HepG2 (cell line): ENCODE measurements around the gene RBCK1. TPM values are rescaled to one million over a fixed set of nuclear protein-coding genes. Genes with fewer than 3 reads are reported as not detected.

Experiments used
- ARHGAP35 ChIP-seq: sonication (generic); formaldehyde crosslinking; IDR thresholded peaks from 2 replicates; pipeline ENCODE4 v1.9.0; 2022; ENCODE audit warnings: mild to moderate bottlenecking, inconsistent platforms, moderate library complexity, missing genetic modification reagents, borderline replicate concordance
- BHLHE40 ChIP-seq: IDR thresholded peaks from 2 replicates; pipeline ENCODE4 v1.6.1; 2011; ENCODE audit warnings: low read length, improper control_type of control experiment
- CENPT ChIP-seq: sonication (generic); formaldehyde crosslinking; IDR thresholded peaks from 2 replicates; pipeline ENCODE4 v1.8.0; 2022; ENCODE audit warnings: low read depth, mild to moderate bottlenecking, moderate library complexity, missing genetic modification reagents
- HNRNPK ChIP-seq: fragments of 200-400 bp; formaldehyde crosslinking; IDR thresholded peaks from 2 replicates; pipeline ENCODE4 v1.6.1; 2018; ENCODE audit warnings: low read length, low read depth, moderate library complexity, mild to moderate bottlenecking; ENCODE audit not compliant: poor library complexity, severe bottlenecking
- JDP2 ChIP-seq: sonication (generic); formaldehyde crosslinking; IDR thresholded peaks from 2 replicates; pipeline ENCODE4 v1.8.1; 2022; ENCODE audit warnings: missing genetic modification reagents, borderline replicate concordance
- NFRKB ChIP-seq: fragments of 450-650 bp; IDR thresholded peaks from 2 replicates; pipeline ENCODE4 v1.6.1; 2017
- PHB2 ChIP-seq: fragments of 450-650 bp; IDR thresholded peaks from 2 replicates; pipeline ENCODE4 v1.6.1; 2018; ENCODE audit not compliant: partially characterized antibody
- PREB ChIP-seq: sonication (generic); formaldehyde crosslinking; IDR thresholded peaks from 2 replicates; pipeline ENCODE4 v1.4.0; 2020; ENCODE audit warnings: missing genetic modification reagents
- SOX13 ChIP-seq, 3 experiments: fragments of 450-650 bp in 1 of 3; sonication (generic) in 1 of 3; formaldehyde crosslinking in 1 of 3; IDR thresholded peaks in 2 of 3; conservative IDR thresholded peaks in 1 of 3; 2 replicates each; pipeline versions ENCODE4 v1.5.0 to v1.6.1; 2016 to 2020; ENCODE audit warnings: antibody characterized with exemption in 1 of 3, mild to moderate bottlenecking in 1 of 3, missing compliant biosample characterization in 1 of 3, missing genetic modification reagents in 1 of 3, moderate library complexity in 1 of 3
- STAT6 ChIP-seq: sonication (generic); formaldehyde crosslinking; IDR thresholded peaks from 2 replicates; pipeline ENCODE4 v1.4.0; 2020; ENCODE audit warnings: missing genetic modification reagents, mild to moderate bottlenecking, borderline replicate concordance
- TEAD3 ChIP-seq: optimal IDR thresholded peaks from 2 replicates; pipeline ENCODE3; 2016; ENCODE audit warnings: borderline replicate concordance
- THAP8 ChIP-seq: sonication (generic); formaldehyde crosslinking; IDR thresholded peaks from 2 replicates; pipeline ENCODE4 v1.5.1; 2020; ENCODE audit warnings: missing genetic modification reagents, mild to moderate bottlenecking, borderline replicate concordance
- ZMYM2 ChIP-seq: sonication (generic); formaldehyde crosslinking; IDR thresholded peaks from 2 replicates; pipeline ENCODE4 v1.8.0; 2022; ENCODE audit warnings: mild to moderate bottlenecking, missing genetic modification reagents
- ZNF235 ChIP-seq: sonication (generic); formaldehyde crosslinking; IDR thresholded peaks from 2 replicates; pipeline ENCODE4 v1.8.1; 2023; ENCODE audit warnings: mild to moderate bottlenecking, missing genetic modification reagents, borderline replicate concordance
- ZNF484 ChIP-seq: sonication (generic); formaldehyde crosslinking; IDR thresholded peaks from 2 replicates; pipeline ENCODE4 v1.5.1; 2020; ENCODE audit warnings: mild to moderate bottlenecking, low read depth, missing genetic modification reagents, borderline replicate concordance
- ZNF746 ChIP-seq: sonication (generic); formaldehyde crosslinking; IDR thresholded peaks from 2 replicates; pipeline ENCODE4 v1.8.0; 2022; ENCODE audit warnings: mild to moderate bottlenecking, missing genetic modification reagents
- polyA plus RNA-seq, 8 experiments: library from polyadenylated mRNA; depleted of rRNA in 3 of 8; stranded (reverse) in 7 of 8; unstranded in 1 of 8; fragments of >200 nt; fragmentation: Illumina TruSeq in 4 of 8; extraction: Trizol in 4 of 8; gene quantifications; 2 replicates each; pipeline versions ENCODE4 v1.2.1 to v1.2.3, GENCODE V29; 2011 to 2016; ENCODE audit warnings: low read depth in 4 of 8, missing spikeins in 1 of 8, mixed read lengths in 1 of 8; ENCODE audit not compliant: insufficient read depth in 1 of 8
- total RNA-seq, 5 experiments: library from RNA; depleted of rRNA; stranded (reverse); fragments of >200 nt; fragmentation: Illumina TruSeq; extraction: Trizol; gene quantifications; 2 replicates each; pipeline ENCODE4 v1.2.3, GENCODE V29; 2016; ENCODE audit warnings: low read depth in 1 of 5
- TF ChIP-seq, protein P1 (sequence below): sonication (generic); formaldehyde crosslinking; IDR thresholded peaks from 2 replicates; pipeline ENCODE4 v1.4.0; 2020; ENCODE audit warnings: mild to moderate bottlenecking, missing genetic modification reagents

The RBCK1 gene
- total and polyA plus RNA-seq, 2 of the 13 experiments (the other 11 are each of a cell fraction or from before 2014, with no cell fraction given): 149 to 215 TPM

DNA sequence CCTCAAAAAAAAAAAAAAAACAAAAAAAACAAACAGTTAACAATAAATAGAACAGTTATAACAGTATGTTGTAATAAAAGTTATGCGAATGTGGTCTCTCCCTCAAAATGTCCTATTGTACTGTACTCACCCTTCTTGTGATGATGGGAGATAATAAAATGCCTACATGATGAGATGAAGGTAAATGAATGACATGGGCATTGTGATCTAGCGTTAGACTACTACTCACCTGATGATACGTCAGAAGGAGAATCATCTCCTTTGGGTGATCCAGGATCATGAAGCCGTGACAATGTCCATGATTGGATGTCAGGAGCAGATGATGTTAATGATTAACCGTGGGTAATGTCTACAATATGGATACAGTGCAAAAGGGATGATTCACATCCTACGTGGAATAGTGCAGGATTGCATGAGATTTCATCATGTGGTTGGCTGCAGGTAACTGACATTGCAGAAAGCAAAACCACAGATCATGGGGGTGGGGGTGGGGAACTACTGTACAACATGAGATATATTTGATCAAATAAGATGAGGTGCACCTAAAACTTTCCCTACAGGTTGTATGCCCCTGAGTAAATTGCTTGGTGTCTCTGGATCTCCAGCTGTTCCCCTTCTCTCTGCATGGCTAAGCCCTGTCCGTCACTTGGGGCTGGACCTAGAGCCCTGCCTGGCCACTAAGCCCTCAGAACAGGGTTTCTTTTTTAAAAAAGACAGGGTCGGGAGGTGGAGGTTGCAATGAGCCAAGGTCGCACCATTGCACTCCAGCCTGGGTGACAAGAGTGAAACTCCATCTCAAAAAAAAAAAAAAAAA, 6.2 kb upstream of the RBCK1 start (continued):
- no peak for TF ChIP-seq PREB (CRISPR knock-in tag)
- no peak; the same call in 1 of the 2 replicates for TF ChIP-seq STAT6 (CRISPR knock-in tag)
- 0 out of 2 replicates have a peak, but pooled peaks have one; percentile 32 for TF ChIP-seq ARHGAP35 (CRISPR knock-in tag)
- TF ChIP-seq ZNF235 (CRISPR knock-in tag): no peak
- TF ChIP-seq ZNF746 (CRISPR knock-in tag): peak; percentile 13; the same call in 1 of the 2 replicates
- TF ChIP-seq TEAD3 (CRISPR knock-in tag): peak; percentile 63
- no peak; the same call in none of the 2 replicates for TF ChIP-seq BHLHE40
- TF ChIP-seq PHB2: no peak
- no peak for TF ChIP-seq CENPT
- no peak for TF ChIP-seq NFRKB
- TF ChIP-seq SOX13 (IDR thresholded peaks at IDR 0.05): no peak; the same call in none of the 2 replicates
- TF ChIP-seq SOX13 (CRISPR knock-in tag; conservative IDR thresholded peaks at IDR 0.05 in 1 of 2, IDR thresholded peaks at IDR 0.05 in 1 of 2): peak in 1 of 2 experiments; percentile 90; a peak in 2 of 4 replicates
- no peak; the same call in 1 of the 2 replicates for TF ChIP-seq JDP2 (CRISPR knock-in tag)
- no peak for TF ChIP-seq ZNF484 (CRISPR knock-in tag)
- no peak for TF ChIP-seq HNRNPK
- no peak for TF ChIP-seq ZMYM2 (CRISPR knock-in tag)
- TF ChIP-seq, protein P1, sequence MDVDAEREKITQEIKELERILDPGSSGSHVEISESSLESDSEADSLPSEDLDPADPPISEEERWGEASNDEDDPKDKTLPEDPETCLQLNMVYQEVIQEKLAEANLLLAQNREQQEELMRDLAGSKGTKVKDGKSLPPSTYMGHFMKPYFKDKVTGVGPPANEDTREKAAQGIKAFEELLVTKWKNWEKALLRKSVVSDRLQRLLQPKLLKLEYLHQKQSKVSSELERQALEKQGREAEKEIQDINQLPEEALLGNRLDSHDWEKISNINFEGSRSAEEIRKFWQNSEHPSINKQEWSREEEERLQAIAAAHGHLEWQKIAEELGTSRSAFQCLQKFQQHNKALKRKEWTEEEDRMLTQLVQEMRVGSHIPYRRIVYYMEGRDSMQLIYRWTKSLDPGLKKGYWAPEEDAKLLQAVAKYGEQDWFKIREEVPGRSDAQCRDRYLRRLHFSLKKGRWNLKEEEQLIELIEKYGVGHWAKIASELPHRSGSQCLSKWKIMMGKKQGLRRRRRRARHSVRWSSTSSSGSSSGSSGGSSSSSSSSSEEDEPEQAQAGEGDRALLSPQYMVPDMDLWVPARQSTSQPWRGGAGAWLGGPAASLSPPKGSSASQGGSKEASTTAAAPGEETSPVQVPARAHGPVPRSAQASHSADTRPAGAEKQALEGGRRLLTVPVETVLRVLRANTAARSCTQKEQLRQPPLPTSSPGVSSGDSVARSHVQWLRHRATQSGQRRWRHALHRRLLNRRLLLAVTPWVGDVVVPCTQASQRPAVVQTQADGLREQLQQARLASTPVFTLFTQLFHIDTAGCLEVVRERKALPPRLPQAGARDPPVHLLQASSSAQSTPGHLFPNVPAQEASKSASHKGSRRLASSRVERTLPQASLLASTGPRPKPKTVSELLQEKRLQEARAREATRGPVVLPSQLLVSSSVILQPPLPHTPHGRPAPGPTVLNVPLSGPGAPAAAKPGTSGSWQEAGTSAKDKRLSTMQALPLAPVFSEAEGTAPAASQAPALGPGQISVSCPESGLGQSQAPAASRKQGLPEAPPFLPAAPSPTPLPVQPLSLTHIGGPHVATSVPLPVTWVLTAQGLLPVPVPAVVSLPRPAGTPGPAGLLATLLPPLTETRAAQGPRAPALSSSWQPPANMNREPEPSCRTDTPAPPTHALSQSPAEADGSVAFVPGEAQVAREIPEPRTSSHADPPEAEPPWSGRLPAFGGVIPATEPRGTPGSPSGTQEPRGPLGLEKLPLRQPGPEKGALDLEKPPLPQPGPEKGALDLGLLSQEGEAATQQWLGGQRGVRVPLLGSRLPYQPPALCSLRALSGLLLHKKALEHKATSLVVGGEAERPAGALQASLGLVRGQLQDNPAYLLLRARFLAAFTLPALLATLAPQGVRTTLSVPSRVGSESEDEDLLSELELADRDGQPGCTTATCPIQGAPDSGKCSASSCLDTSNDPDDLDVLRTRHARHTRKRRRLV (CRISPR knock-in tag): no peak; the same call in 1 of the 2 replicates
- no peak for TF ChIP-seq THAP8
